Right lobe of liver (tissue), 6 donors: ENCODE measurements around the gene GULP1. TPM values are rescaled to one million over a fixed set of nuclear protein-coding genes. Genes with fewer than 3 reads are reported as not detected.

Experiments
- ATAC-seq, 4 donors: fragments of 200-7000 bp; cut with Tn5 transposase; one replicate each; pipeline ENCODE4 v1.9.1; 2020; ENCODE audit warnings: mild to moderate bottlenecking in 4 of 4, moderate library complexity in 4 of 4
- DNase-seq, 3 donors: peaks; one replicate each; pipeline ENCODE4 v3.0.0-alpha.2; 2020
- H3K27ac ChIP-seq, 3 donors: fragments of 200-600 bp; one replicate each; pipeline ENCODE4 v1.8.0; 2022
- H3K27me3 ChIP-seq, 2 donors: fragments of 200-600 bp; one replicate each; pipeline ENCODE4 v1.8.0; 2022
- H3K36me3 ChIP-seq, 4 donors: fragments of 200-600 bp; sonication (generic) in 1 of 4; one replicate each; pipeline versions ENCODE4 v1.5.1 to v1.8.0; 2017 to 2022; ENCODE audit warnings: control low read depth in 1 of 4
- H3K4me1 ChIP-seq, 4 donors: fragments of 200-600 bp; sonication (generic) in 1 of 4; one replicate each; pipeline versions ENCODE4 v1.5.1 to v1.8.0; 2017 to 2022; ENCODE audit warnings: control low read depth in 1 of 4
- H3K4me3 ChIP-seq, 3 donors: fragments of 200-600 bp; one replicate each; pipeline ENCODE4 v1.8.0; 2022
- H3K9me3 ChIP-seq, 4 donors: fragments of 200-600 bp; sonication (generic) in 1 of 4; one replicate each; pipeline versions ENCODE4 v1.5.1 to v1.8.0; 2017 to 2022; ENCODE audit warnings: control low read depth in 1 of 4
- POLR2A ChIP-seq: fragments of 450-650 bp; IDR thresholded peaks from one replicate; pipeline ENCODE4 v1.6.1; 2017; ENCODE audit warnings: antibody characterized with exemption, mild to moderate bottlenecking
- WGBS: methylation state at CpG from one replicate; pipeline ENCODE4 v1.1.6; 2018; ENCODE audit warnings: low coverage, low lambda C conversion rate; ENCODE audit not compliant: insufficient coverage; ENCODE audit errors: missing lambda C conversion rate; 5-methylcytosine and 5-hydroxymethylcytosine counted together
- intact Hi-C, 2 donors: fragments of 100-400 bp; cut with DNase I; formaldehyde crosslinking; loops; one replicate each; pipeline versions ENCODE4 v1.11.2 to v1.14.1; 2022
- total RNA-seq, 6 experiments: library from RNA; depleted of rRNA in 2 of 6; stranded (reverse); fragments of >200 nt in 2 of 6; fragmentation: NEBNext Ultra II Directional in 3 of 6; extraction: Animal tissue kit (Norgen Biotek cat#: 25700) in 3 of 6; gene quantifications; one replicate each; pipeline versions ENCODE4 v1.1.0 to v1.2.4, GENCODE V29; 2016 to 2023
- TF ChIP-seq, protein P1 (sequence below), 4 donors: fragments of 200-600 bp in 3 of 4; fragments of 450-650 bp in 1 of 4; IDR thresholded peaks; one replicate each; pipeline versions ENCODE4 v1.5.1 to v1.8.0; 2016 to 2022; ENCODE audit warnings: antibody characterized with exemption in 4 of 4, mild to moderate bottlenecking in 2 of 4
- donor health status: DM: no; HTN: yes; CAD: no.
- donor health status: DM: no; HTN: no; CAD: no.
- donor health status: DM: no; HTN: no; CAD: no.
- donor health status: DM: no; HTN: yes; CAD: no.
- donor health status: DM: no; HTN: yes; CAD: no.

GULP1 gene
- total RNA-seq, 6 experiments from 2014 or later, result 0.42 to 4.4 (median 0.89) TPM

DNA sequence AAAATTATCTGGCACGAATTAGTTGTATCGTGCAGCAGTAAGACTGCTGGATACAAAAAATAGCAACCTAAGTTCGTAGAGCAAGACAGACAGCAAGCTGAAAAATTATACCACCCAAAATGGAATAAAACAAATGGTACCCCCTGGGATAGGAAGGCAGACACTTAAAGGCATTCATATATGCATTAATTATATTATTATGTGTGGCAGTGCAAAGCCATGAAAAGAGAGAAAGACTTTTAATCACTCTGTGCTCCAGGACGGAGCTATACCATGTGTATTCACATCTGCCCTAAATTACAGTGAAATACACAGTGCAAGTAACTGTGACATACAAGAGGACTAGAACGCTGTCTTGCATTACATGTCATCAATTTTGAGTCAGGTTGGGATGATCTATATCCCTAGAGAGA lies 235.9 kb downstream of the GULP1 start:
- Histone ChIP-seq H3K4me3 (no peak overlapping the region), H3K27me3 (no peaks in the 10 kb centered on the region), H3K36me3 (no peaks in the 10 kb centered on the region), H3K9me3 (no peaks in the 10 kb centered on the region), H3K27ac (no peak overlapping the region), H3K4me1 (no peaks in the 10 kb centered on the region)
- DNase-seq, result no peak
- WGBS, result 52% methylated on average over 5 of the region's 5 CpGs
- no peak for ATAC-seq
- no peak for TF ChIP-seq POLR2A
- TF ChIP-seq, protein P1, sequence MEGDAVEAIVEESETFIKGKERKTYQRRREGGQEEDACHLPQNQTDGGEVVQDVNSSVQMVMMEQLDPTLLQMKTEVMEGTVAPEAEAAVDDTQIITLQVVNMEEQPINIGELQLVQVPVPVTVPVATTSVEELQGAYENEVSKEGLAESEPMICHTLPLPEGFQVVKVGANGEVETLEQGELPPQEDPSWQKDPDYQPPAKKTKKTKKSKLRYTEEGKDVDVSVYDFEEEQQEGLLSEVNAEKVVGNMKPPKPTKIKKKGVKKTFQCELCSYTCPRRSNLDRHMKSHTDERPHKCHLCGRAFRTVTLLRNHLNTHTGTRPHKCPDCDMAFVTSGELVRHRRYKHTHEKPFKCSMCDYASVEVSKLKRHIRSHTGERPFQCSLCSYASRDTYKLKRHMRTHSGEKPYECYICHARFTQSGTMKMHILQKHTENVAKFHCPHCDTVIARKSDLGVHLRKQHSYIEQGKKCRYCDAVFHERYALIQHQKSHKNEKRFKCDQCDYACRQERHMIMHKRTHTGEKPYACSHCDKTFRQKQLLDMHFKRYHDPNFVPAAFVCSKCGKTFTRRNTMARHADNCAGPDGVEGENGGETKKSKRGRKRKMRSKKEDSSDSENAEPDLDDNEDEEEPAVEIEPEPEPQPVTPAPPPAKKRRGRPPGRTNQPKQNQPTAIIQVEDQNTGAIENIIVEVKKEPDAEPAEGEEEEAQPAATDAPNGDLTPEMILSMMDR (IDR thresholded peaks at IDR 0.05), result no peak
- intact Hi-C loops, result no loop called here

DNA sequence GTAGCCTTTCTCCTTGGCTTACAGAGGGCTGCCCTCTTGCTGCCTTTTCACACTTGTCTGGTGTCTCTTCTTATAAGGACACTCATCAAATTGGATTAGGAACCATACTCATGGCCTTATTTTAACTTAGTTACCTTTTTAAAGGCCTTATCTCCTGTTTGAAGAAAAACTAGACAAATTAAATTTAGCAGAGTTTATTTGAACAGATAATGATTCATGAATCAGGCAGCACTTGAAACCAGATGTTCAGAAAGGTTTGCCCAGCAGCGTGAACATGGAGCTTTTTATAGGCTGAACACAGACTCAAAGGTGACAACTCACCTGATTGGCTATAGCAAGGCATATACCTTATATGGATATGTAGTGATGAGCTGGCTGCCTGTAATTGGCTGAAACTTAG lies 238.0 kb downstream of the GULP1 start:
- H3K36me3 ChIP-seq, result no peaks in the 10 kb centered on the region
- no peak overlapping the region for H3K27ac ChIP-seq
- WGBS, result 92% methylated on average over 1 of the region's 1 CpG
- intact Hi-C loops, result no loop called here
- no peaks in the 10 kb centered on the region for H3K27me3 ChIP-seq
- no peak for DNase-seq
- no peaks in the 10 kb centered on the region for H3K9me3 ChIP-seq
- no peak for ATAC-seq
- no peak overlapping the region for H3K4me3 ChIP-seq
- TF ChIP-seq POLR2A, result no peak
- TF ChIP-seq, protein P1 (IDR thresholded peaks at IDR 0.05), result no peak
- H3K4me1 ChIP-seq, result no peaks in the 10 kb centered on the region

DNA sequence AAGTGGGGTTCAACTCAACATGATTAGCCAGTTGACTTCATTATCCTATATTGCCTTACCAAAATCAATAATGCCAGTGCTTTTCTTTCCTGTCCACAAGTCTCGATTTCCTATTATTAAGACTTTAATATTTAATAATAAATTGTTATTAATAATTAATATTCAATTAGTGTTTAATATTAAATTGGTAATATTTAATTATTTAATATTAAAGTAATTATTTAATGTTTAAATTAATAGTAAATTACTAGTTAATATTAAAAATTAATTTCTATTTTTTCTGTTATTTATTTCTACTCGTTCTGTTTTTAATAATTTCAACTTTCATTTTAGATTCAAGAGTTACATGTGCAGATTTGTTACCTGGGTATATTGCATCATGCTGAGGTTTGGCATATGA lies 243.2 kb downstream of the GULP1 start:
- no peaks in the 10 kb centered on the region for H3K9me3 ChIP-seq
- no peak for TF ChIP-seq POLR2A
- TF ChIP-seq, protein P1 (IDR thresholded peaks at IDR 0.05), result no peak
- intact Hi-C loops, result no loop called here
- no peaks in the 10 kb centered on the region for H3K4me1 ChIP-seq
- no peaks in the 10 kb centered on the region for H3K27me3 ChIP-seq
- no peak for ATAC-seq
- no peak overlapping the region for H3K4me3 ChIP-seq
- no peak overlapping the region for H3K27ac ChIP-seq
- 67% methylated on average over 2 of the region's 2 CpGs for WGBS
- H3K36me3 ChIP-seq, result no peaks in the 10 kb centered on the region
- no peak for DNase-seq

DNA sequence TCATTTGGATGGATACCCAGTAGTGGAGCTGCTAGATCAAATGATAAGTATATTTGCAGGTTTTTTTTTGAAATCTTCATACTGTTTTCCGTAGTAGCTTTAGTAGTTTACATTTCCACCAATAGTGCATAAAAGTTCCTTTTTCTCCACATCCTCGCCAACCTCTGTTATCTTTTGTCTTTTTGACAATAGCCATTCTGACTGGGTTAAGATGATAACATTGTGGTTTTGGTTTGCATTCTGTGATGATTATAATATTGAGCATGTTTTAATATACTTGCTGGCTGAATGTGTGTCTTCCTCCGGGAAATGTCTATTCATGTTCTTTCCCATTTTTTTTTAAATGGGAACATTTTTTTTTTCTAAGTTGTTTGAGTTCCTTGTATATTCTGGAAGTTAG lies 260.0 kb downstream of the GULP1 start:
- no peak for DNase-seq
- no peak for ATAC-seq
- WGBS, result 58% methylated on average over 3 of the region's 3 CpGs

More for the DNA sequence above, 260.0 kb downstream of the GULP1 start:
- no peak for TF ChIP-seq POLR2A
- TF ChIP-seq, protein P1 (IDR thresholded peaks at IDR 0.05), result no peak
- intact Hi-C loops, result no loop called here
- Histone ChIP-seq H3K9me3 (no peaks in the 10 kb centered on the region), H3K27me3 (no peaks in the 10 kb centered on the region), H3K4me3 (no peak overlapping the region), H3K27ac (no peak overlapping the region), H3K4me1 (no peaks in the 10 kb centered on the region), H3K36me3 (no peaks in the 10 kb centered on the region)
